ENCODE results near the gene DPP8.

DNA sequence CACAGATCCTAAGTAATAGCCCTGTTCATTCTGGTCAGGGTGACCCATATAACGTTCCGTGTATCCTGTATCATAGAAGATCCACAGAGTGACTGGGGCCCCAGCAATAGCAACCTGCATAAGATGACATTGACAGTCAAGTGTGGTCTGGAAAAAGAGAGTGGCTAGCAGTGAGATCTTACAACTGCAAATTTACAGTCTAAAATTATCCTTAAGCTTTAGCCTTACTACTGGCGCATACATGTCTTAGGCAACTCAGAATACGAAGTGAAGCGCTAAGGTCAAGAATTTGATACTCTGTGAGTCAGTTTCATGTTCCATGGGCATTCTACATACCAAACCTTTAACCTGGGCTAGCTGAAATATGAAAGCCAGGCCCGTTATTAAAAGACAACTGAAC is 65.5 kb downstream of the DPP8 start:
- TF ChIP-seq, protein P1, sequence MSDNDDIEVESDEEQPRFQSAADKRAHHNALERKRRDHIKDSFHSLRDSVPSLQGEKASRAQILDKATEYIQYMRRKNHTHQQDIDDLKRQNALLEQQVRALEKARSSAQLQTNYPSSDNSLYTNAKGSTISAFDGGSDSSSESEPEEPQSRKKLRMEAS (IDR thresholded peaks at IDR 0.05): no peak
- TF ChIP-seq, protein P2, sequence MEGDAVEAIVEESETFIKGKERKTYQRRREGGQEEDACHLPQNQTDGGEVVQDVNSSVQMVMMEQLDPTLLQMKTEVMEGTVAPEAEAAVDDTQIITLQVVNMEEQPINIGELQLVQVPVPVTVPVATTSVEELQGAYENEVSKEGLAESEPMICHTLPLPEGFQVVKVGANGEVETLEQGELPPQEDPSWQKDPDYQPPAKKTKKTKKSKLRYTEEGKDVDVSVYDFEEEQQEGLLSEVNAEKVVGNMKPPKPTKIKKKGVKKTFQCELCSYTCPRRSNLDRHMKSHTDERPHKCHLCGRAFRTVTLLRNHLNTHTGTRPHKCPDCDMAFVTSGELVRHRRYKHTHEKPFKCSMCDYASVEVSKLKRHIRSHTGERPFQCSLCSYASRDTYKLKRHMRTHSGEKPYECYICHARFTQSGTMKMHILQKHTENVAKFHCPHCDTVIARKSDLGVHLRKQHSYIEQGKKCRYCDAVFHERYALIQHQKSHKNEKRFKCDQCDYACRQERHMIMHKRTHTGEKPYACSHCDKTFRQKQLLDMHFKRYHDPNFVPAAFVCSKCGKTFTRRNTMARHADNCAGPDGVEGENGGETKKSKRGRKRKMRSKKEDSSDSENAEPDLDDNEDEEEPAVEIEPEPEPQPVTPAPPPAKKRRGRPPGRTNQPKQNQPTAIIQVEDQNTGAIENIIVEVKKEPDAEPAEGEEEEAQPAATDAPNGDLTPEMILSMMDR (IDR thresholded peaks at IDR 0.05 in 2 of 3, conservative IDR thresholded peaks at IDR 0.05 in 1 of 3; ENCODE audit: borderline replicate concordance in 1 of 3, insufficient read depth in 1 of 3, low read depth in 2 of 3, low read length in 2 of 3): no peak
- TF ChIP-seq POLR2A (IDR thresholded peaks at IDR 0.05; ENCODE audit: borderline replicate concordance, extremely low read depth, insufficient read depth, insufficient read length): no peak
- TF ChIP-seq EZH2 (IDR thresholded peaks at IDR 0.05): no peak
- no peak for TF ChIP-seq RAD21 (IDR thresholded peaks at IDR 0.05; ENCODE audit: low read depth)
- no peak for TF ChIP-seq SRF (IDR thresholded peaks at IDR 0.05; ENCODE audit: low read depth)
- no peak for TF ChIP-seq EGR1 (IDR thresholded peaks at IDR 0.05; ENCODE audit: low read depth)
- TF ChIP-seq ZFX (IDR thresholded peaks at IDR 0.05): no peak
- TF ChIP-seq SIN3A (IDR thresholded peaks at IDR 0.05; ENCODE audit: low read depth): no peak
- TF ChIP-seq ZNF274 (IDR thresholded peaks at IDR 0.05; ENCODE audit: low read depth, low read length): no peak
- TF ChIP-seq POLR2AphosphoS5 (IDR thresholded peaks at IDR 0.05; ENCODE audit: low read depth, low read length): no peak
- TF ChIP-seq CBX3 (IDR thresholded peaks at IDR 0.05; ENCODE audit: low read depth): no peak

Measured in HCT116 (cell line).